HK-2 (cell line): ENCODE measurements around the gene PPARD.
A peak's percentile ranks its signal among the peaks of the same experiment; 100 is the strongest.
"Not testable (repeated sequence)": the region's sequence is repeated elsewhere in the genome, so short reads cannot be mapped to it uniquely, and the experiment has no call there.

ENCODE experiments used
- DNase-seq: peaks from one replicate; pipeline ENCODE4 v3.0.0-alpha.2; 2018; ENCODE audit not compliant: unreplicated experiment

Gene PPARD

DNA sequence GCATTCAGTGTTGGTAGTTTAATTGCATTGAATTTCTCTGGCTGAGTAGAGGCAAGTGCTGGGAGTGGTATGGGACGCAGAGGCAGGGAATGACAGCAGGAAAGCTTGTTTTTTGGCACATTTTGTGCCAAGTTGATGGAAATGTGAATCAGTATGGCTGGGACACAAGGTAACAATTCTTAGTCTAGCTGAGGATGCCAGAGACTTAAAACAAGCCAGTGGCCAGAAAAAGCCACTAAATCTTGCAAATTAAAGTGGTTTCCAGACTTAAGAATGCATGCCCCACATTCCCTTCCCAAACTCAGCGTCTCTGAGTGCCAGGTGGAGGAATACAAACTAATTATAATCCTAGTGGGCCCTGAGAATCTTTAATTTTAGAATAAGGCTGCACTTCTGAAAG, 35.9 kb downstream of the PPARD start:
- no peak for DNase-seq

DNA sequence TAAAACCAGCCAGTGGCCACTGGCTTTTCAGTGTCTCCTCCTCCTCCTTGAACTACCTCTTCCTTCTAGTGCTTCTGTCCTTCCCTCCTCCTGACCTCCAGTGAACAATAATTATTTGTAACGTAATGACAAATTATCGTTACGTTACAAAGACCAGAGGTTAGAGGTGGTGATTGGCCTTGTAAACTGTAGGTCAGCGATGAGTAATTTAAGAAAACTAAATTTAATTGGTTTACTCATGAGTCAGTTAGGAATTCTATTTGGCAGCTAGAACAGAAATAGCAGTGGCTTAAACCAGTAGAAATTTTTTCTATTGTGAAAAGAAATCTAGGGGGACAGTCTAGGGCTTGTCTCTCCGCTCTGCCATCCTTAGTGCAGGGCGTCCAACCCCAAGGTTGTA, 38.8 kb downstream of the PPARD start:
- no peak for DNase-seq

DNA sequence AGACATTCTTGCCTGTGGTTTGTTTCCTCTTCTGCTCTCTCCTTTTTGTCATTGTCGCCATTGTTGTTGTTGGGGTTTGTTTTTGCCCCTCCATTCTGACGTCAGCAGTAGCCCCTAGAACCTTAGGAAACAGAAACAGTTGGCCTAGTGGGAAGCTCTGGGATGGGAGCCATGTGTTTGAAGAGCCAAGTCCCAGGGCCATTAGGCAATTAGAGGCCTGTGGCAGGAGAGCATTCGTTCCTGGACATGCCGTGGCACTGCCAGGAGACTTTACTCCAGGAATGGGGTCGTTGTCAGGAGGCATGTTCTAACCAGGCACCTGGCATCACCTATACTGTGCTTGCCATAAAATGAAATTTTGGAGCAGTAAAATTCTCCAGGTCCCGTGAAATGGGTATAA, 39.7 kb downstream of the PPARD start:
- no peak for DNase-seq

DNA sequence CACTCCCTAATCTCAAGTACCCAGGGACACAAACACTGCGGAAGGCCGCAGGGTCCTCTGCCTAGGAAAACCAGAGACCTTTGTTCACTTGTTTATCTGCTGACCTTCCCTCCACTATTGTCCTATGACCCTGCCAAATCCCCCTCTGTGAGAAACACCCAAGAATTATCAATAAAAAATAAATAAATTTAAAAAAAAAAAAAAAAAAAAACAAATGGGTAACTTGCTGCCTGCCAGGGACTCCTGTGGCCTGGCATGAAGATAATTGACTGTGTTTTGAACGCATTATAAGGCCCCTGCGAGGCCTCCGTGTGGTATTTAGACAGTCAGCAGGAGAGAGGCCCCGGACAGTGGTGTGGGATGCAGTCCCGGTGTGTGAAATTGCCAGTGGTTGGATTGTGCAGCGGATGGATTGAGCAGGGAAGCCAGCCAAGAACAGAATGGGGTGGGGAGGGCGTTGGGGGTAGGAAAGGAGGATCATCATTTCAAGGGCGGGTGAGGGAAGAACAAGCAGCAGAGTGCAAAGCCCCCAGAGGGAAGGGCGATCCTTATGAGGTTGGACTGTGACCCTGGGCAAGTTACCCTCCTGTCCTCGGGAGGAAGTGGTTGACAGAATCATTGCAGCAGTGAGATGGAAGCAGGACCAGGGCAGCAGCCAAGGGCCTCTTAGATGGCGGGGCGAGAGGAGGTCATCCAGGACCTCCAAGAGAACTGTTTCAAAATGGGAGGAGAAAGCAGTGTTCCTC, 43.3 kb downstream of the PPARD start:
- no peak for DNase-seq

DNA sequence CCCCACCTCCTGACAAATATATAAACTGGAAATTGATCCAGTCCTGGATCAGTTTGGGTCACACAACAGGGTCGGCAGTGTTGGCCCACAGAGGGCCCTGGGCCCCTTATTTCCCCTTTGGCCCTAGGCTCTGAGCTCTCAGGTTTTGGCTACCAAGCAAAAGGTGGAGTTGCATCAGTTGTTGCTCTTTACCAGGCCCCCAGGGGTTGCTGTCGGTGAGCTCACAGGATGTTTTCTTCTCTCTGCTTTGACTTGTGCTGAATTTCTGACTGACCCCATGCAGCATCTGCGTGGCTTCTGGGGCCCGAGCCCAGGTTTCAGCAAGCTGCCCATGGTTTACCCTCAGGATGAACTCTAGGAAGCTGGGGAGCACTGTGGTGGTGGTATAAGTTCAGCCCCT, 44.6 kb downstream of the PPARD start:
- DNase-seq: no peak

DNA sequence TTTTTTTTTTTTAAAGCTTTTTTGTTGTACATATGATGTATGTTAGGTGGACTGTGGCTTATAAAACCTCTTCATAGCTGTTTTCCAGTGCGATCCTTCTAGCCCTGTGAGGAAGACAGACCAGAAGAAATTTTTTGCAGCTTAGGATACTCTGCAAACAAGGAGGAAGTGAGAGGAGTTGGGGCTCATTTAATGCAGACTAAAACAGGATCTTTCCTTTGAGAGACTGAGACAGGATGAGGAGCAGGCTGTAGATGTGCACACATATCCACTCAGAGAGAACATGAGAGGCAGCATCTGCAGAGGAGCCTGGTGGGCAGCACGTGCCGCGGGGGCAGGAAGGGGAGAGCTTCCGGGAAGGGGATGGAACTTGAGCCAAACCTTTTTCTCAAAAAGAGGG, 45.7 kb downstream of the PPARD start:
- no peak for DNase-seq

DNA sequence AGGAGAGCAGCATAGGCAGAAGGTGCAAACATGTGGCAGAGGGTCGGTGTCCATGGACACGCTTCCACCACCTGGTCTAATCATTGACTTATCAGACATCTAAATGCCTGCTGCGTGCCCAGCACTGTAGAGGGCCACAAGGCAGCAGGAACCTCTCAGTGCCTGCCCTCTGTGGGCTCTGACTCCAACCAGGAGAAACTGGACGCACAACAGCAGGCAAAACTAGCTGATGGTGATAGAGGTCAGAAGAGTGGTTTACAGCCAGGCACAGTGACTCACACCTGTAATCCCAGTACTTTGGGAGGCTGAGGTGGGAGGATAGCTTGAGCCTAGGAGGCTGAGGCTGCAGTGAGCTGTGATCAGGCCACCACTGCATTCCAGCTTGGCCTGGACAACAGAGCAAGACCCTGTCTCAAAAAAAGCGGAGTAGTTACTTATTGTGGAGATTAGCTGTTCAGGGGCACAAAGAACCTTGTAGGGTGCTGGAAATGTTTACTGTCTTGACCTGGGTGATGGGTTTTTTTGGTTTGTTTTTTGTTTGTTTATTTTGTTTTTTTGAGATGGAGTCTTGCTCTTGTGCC, 46.5 kb downstream of the PPARD start:
- no peak for DNase-seq

DNA sequence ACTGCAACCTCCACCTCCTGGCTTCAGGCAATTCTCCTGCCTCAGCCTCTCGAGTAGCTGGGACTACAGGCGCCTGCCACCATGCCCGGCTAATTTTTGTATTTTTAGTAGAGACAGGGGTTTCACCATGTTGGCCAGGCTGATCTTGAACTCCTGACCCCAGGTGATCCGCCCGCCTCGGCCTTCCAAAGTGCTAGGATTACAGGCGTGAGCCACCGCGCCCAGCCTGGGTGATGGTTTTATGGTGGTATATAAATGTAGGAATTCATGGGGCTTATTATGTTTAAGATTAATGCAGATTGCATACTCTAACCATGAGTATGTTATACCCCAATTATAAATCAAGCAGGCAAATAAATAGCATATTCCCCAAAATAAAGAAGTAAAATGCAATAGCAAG, 47.0 kb downstream of the PPARD start:
- not testable (repeated sequence) for DNase-seq

DNA sequence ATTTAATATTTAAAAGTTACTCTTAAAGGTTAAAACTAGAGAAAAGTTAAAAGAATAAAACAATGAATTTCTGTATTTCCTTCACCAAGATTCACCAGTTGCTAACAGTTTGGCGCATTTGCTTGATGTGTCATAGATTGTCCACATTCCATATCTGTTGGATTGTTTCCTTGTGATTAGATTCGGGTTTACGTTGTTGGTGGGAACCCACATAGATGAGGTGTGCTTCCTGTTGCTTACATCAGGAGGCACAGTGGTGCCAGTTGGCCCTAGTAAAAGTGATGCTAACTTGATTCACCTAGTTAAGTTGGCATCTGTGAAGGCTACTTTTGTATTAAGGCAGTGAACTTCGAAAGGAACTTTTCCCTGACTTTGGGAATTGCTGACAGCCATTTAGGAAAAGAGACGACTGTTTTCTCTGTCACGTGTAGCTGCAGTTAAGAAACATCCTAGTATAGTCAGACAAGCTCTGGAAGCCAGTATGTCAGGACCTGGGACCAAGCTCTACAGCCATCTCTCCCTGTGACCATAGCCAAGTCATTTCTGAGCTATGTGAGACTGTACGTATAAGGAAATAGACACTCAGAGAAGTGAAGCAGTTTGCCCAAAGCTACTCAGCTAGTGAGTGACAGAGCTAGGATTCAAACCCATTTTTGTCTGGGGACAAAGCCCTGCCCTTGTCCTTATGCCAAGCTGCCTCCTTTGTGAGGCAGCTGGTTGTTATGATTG, 49.0 kb downstream of the PPARD start:
- no peak for DNase-seq

DNA sequence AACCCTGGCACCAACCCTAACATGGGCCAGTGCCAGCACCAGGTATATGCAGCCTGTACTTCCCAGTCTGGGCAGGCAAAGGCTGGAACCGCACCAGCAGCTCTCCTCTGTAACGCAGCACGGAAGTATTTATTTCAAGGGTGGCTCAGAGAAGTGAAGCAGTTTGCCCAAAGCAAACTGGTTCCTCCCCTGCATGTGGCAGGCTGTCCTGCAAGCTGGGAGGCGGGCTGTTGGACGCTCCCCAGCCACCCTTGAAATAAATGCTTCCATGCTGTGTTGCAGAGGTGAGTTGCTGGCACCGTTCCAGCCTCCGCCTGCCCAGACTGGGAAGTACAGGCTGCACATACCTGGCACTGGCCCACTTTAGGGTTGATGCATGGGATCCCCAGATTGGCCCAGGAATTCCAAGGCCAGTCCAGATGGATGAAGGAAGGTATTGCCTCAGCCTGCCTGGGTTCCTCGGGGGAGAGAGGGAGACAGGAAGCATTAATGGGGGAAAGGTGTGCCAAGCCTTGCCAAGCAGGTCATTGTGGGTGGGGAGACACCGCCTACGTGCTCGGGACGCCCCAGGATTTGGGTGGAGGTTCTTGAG, 49.8 kb downstream of the PPARD start:
- DNase-seq: no peak

DNA sequence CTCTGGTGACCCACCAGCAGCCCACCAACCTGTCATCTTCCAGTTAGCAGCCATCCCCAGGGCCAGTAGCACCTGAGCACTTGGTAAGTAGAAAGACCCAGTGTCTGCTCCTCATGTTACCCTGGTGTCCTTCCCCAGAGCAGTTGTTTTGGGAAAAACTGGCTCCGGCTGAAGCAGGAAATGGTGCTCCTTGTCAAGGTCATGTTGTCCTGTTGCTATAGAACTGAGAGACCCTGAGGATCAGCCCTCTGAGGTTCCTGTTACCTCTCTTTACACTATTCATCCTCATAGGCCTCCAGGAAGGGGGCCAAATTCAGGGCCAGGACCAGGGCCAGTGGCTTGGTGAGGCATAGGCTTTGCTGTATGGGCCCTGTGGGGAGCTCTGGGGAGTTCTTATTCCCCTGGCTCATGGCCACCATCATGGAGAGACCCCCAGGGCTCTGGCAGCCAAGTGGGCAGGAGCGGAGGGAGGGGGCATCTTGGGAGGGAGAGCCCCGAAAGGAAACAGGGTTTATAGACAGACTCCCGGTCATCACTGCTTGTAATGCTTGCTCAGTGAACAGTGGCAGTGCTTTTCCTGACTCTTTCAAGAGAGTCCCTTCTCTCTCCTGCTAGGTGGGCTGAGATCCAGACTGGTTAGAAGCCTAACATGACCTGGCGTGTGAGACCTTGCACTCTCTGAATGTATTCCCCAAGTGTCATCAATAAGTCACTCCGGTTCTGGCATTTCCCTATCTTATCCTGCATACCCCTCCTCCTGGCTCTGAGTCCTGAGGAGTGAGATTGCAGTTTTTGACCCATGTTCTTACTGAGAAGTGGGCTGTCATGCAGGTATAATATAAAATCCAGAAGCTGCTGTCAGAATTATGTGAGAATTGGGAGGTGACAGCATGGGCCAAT, 50.7 kb downstream of the PPARD start:
- DNase-seq: no peak

DNA sequence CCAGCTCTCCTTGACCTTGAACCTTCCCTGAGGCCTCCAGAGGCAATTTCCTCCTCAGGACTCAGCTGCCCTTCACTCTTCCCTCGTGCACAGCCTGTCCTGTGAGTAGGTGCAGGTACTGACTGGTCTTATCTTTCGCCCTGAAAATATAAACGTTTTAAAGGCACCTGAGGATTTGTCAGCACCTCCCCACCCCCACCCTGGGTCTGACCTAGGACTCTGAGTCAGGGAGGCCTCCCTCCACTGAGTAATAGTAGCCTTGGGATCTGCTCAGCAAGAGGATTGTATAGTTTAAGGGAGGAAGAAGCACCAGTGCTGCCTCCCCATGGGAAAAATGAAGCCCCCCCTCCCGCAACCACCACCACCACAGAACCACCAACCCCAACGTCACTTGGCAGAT, 54.6 kb downstream of the PPARD start:
- peak; percentile 36 for DNase-seq

DNA sequence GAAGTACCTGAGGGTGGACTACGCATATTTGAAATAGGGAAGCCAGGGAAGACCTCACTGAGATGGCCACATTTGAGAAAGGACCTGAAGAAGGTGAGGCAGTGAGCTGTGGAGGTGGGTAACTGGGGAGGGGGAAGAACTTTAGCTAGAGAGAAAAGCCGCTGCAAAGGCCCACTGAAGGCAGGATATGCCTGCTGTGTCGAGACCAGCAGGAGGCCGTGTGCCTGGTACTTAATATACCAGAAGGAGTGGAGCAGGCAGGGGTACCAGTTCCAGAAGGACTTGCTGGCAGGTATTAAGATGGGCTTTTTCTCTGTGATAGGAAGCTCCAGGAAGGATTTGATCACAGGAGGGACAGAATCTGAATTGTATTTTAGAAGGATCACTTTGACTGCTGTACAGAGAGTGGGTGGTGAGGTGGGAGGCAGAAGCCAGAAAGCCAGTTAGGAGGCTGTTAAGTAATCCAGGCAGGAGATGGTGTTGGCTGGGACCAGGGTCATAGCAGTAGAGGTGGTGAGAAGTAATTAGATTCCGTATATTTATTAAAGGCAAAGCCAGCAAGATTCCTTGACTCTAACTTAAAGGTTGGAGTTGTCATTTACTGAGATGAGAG, 55.6 kb downstream of the PPARD start:
- DNase-seq: no peak

DNA sequence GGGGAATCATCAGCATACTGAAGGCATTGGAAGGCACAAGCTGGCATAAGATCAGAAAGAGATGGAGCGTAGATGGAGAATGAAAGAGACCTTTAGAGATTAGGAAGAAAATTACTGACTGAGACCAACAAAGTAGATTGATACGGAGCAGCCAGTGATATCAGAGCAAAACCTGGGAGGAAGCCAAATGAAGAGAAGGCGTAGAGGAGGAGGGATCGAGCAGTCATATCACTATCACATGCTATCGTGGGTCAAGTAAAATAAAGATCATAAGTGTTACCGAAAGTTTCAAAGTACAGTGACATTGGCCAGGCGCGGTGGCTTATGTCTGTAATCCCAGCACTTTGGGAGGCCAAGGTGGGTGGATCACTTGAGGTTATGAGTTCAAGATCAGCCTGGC, 56.2 kb downstream of the PPARD start:
- DNase-seq: no peak

DNA sequence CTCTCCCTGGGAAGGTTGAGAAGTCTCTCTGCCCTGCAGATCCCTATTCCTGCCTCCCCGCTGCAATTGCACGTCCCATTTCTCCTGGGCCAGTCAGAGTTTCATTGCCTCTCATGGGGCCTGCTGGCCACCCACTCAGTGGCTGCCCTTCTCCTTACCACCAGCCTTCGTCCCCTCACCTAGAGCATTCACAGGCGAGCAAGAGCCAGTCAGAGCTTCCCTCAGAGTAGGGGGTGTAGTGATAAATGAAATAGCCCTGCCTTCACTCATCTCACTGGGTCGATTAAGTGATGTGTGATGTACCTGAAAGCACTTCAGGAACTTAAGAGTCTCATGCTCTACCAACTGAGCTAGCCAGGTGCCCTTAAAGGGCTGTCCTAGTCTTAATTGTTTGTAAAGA, 57.8 kb downstream of the PPARD start:
- no peak for DNase-seq

DNA sequence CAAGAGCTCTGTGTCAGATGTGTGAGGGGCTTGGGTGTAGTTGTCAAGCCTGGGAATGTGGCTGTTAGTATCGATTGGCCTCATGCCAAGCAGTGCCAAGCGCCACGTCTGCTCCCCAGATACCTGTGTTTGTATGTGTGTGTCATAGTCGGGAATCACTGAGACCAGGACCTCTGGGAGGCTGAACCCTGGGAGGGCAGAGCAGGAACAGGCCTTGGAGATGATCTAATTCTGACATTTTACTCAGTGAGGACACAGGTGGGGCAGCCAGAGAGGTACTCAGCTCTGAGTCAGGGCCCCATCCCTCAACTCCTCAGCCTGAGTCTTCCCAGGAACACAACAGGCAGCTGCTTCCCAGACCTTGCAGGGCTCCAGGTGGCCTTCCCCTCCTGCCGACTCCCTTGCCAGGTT, 58.5 kb downstream of the PPARD start:
- peak; percentile 52 for DNase-seq

DNA sequence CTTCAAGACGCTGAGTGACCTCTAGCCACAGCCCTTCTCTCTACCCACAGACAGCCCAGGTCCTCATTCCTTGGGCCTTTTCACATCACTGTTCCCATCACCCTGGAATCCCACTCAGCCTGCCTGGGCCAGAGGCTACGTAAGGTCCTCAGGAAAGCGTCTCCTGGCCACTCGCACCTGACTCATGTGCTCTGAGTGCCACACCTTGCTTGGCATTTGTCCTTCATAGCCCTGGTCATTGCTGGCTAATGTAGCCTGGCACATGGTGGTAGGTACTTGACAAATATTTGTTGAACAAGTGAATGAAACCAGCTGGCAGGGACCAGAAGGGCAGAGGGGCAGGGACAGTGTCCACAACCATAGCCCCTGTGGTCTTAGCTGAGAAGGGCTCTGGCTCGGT, 59.2 kb downstream of the PPARD start:
- no peak for DNase-seq

DNA sequence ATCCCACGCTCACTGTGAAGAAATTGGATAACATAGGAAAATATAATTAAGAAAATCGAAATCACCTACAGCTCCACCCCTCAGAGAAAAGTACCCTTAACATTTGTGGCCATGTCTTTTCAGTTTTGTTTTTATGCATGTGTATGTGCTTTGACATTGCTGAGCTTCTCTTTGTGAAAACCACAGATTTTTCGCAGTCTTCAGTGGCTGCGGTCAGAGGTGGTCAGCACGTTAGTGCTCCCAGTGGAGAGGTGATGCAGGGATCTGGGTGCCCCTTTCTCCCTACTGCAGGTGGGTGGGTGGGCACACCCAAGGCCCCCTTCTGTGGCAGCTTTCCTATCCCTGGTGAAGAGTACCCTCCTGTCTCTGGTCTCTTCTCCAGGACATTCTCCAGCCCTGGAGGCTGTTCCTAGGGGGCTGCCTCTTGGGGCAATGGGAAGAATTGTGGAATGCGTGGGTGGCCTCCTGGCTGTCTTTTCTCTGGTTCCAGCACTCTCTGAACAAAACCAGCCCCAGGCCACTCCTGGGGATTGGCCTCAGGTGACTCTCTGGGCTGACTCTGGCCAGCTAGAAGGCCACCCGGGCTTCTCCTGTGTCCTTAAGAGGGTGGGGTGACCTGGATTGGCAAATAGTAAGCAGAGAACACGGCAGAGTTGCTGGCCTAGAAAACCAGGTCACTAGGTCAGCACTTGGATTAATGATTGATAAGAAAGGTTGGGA, 59.9 kb downstream of the PPARD start:
- peak; percentile 28 for DNase-seq

DNA sequence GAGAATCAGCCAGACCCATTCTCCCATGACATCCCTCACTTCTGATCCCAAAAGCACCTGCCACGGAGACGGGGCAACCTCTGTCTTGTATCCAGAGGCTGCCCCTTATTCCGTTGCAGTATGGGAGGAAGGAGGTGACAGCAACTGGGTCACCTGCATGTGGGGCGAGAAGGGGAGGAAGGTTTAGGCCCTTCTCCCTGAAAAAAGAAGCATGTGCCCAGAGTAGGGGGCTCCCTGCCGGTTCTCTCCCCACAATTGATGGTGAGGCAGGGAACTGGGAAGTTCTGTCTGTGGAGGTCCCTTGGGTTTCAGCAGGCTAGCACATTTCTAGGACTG, 60.5 kb downstream of the PPARD start:
- no peak for DNase-seq

DNA sequence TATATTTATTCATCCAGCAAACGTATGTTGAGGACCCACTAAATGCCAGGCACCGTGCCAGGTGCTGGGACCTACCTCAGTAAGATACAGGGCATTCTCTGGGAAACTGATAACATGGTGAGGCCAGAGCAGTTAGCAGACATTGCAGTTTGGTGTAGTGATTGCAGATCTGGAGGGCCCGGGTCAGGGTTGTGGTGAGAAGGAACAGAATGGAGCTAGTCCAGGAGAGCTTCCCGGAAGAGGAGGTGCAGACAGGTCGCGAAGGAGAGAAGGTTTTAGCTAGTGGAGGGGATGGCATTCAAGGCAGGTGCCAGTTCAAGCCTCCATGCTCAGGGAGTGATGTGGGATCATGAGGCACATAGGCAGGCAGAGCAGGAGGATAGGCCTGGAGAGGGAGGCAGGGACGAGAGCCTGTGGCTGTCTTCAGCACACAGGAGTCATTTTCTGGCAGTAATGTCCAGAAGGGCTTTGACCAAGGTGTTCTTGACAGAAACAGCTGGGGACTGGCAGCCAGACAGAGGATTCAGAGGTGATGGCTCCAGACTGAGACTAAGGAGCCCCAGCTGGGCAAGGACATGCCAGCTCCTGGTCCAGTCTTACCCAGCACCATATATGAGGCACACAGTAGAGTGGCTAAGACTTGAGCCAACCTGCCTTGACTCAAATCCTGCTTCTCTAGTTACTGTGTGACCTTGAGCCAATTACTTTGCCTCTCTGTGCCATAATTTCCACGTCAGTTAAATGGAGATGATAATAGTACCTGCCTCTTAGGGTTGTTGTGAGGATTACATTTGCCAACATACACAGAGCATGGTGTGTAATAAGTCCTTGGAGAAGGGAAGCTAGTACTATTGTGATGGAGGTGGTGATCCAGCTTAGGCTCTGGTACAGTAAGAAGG, 61.4 kb downstream of the PPARD start:
- DNase-seq: no peak
